Heart left ventricle (tissue), 16 donors: Measurements from ENCODE around the gene TUNAR. TPM values are rescaled to one million over a fixed set of nuclear protein-coding genes. Genes with fewer than 3 reads are reported as not detected.

Source experiments
- ATAC-seq, 4 donors: fragments of 200-7000 bp; cut with Tn5 transposase; one replicate each; pipeline ENCODE4 v1.9.1; 2020 to 2022; ENCODE audit warnings: moderate library complexity in 4 of 4, mild to moderate bottlenecking in 3 of 4, moderate number of reproducible peaks in 1 of 4
- DNase-seq, 5 donors: peaks; one replicate each; pipeline ENCODE4 v3.0.0-alpha.2; 2020
- H3K27ac ChIP-seq, 12 donors: fragments of 200-600 bp; sonication (generic) in 4 of 12; one replicate each; pipeline versions ENCODE4 v1.5.0 to v1.8.0; 2016 to 2022; ENCODE audit warnings: mild to moderate bottlenecking in 2 of 12
- H3K27me3 ChIP-seq, 9 donors: fragments of 200-600 bp; sonication (generic) in 2 of 9; one replicate each; pipeline versions ENCODE4 v1.5.1 to v1.8.0; 2016 to 2022; ENCODE audit warnings: mild to moderate bottlenecking in 3 of 9
- H3K36me3 ChIP-seq, 9 donors: fragments of 200-600 bp; sonication (generic) in 2 of 9; one replicate each; pipeline versions ENCODE4 v1.5.0 to v1.8.0; 2018 to 2022; ENCODE audit warnings: mild to moderate bottlenecking in 2 of 9
- H3K4me1 ChIP-seq, 12 donors: fragments of 200-600 bp; sonication (generic) in 4 of 12; one replicate each; pipeline versions ENCODE4 v1.5.0 to v1.8.0; 2016 to 2022; ENCODE audit warnings: mild to moderate bottlenecking in 3 of 12
- H3K4me3 ChIP-seq, 12 donors: fragments of 200-600 bp; sonication (generic) in 4 of 12; one replicate each; pipeline versions ENCODE4 v1.5.0 to v1.8.0; 2017 to 2022; ENCODE audit warnings: mild to moderate bottlenecking in 9 of 12, moderate library complexity in 4 of 12
- H3K9me3 ChIP-seq, 12 donors: fragments of 200-600 bp; sonication (generic) in 4 of 12; one replicate each; pipeline versions ENCODE4 v1.5.0 to v1.8.0; 2016 to 2022; ENCODE audit warnings: mild to moderate bottlenecking in 1 of 12
- POLR2A ChIP-seq, 2 donors: fragments of 450-650 bp; IDR thresholded peaks; one replicate each; pipeline ENCODE4 v1.6.1; 2017; ENCODE audit warnings: antibody characterized with exemption in 2 of 2, mild to moderate bottlenecking in 2 of 2, moderate library complexity in 2 of 2
- WGBS, 4 donors: extraction: QIAGEN DNeasy Blood & Tissue Kit in 2 of 4; methylation state at CpG; one replicate each; pipeline versions ENCODE4 v1.1.5 to v1.1.7; 2013 to 2018; 5-methylcytosine and 5-hydroxymethylcytosine counted together
- intact Hi-C, 10 donors: fragments of 100-400 bp; cut with DNase I; formaldehyde crosslinking; loops; one replicate each; pipeline versions ENCODE4 v1.11.1 to v1.14.2; 2022
- polyA plus RNA-seq, 2 donors: library from polyadenylated mRNA; stranded (reverse); fragments of 200-250 nt; gene quantifications; one replicate each; pipeline ENCODE4 v1.2.3, GENCODE V29; 2013
- total RNA-seq, 9 donors: library from RNA; depleted of rRNA in 2 of 9; stranded (reverse); fragments of >200 nt in 2 of 9; fragmentation: NEBNext Ultra II Directional in 3 of 9; extraction: Animal tissue kit (Norgen Biotek cat#: 25700) in 3 of 9; gene quantifications; one replicate each; pipeline versions ENCODE4 v1.1.0 to v1.2.4, GENCODE V29; 2016 to 2023
- TF ChIP-seq, protein P1 (sequence below), 12 donors: fragments of 200-600 bp; sonication (generic) in 4 of 12; IDR thresholded peaks; one replicate each; pipeline versions ENCODE4 v1.5.0 to v1.8.0; 2018 to 2022; ENCODE audit warnings: antibody characterized with exemption in 12 of 12, mild to moderate bottlenecking in 5 of 12
- donor health status: ischemic (EF 13 %, LVEDD 7.1; RV severe dilation, severe dysfunction).
- donor health status: healthy with polysubstance abuse.
- donor health status: DM: no; HTN: yes; CAD: no.
- donor health status: DM: no; HTN: no; CAD: no.
- donor health status: ischemic (EF 25% LVEDD 6.9; RV normal size, moderate dysfunction).
- donor health status: ischemic (EF 25% LVEDD 5.7; RV mildly dilated, moderate dysfunction).
- donor health status: healthy.
- donor health status: DM: yes; HTN: yes; CAD: no.
- donor health status: ischemic (EF 35%, LVEDD 5.7; RV mildly dilated, moderate dysfunction).
- donor health status: nonischemic (EF 11% LVEDD 7.7; RV severe dilation, severe dysfunction).
- donor health status: DM: yes; HTN: yes; CAD: no.
- donor health status: PGD.
- donor health status: ischemic (EF 29% LVEDD 5.4; RV normal size, mild dysfunction).
- donor health status: nonischemic (EF 23%, LVEDD 6.1; RV moderate dilation, normal function).

TUNAR gene
- total and polyA plus RNA-seq, 11 donors = not detected

DNA sequence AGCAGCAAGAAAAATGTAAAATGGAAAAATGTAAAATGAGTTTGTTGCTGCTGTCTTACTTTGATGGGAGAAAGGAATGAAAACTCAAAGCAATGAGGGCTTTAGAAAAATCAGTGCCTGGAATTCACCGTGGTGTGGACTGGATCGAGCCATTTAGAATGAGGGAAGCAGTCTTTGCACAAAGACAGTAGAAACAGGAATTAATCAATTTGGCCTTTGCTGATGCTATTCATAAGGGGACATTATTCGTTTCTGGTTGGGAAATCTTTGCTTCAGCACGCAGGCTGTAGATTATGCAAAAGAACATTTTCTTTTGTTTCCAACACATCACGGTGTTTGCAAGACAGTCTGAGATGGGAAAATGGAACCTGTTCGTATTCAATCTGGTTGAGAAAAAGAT is 6.9 kb upstream of the TUNAR start:
- peaks cover 0 to 9% (median 0%) of the 10 kb centered on the region in 12 donors for H3K9me3 ChIP-seq
- no peaks in the 10 kb centered on the region for H3K36me3 ChIP-seq
- 73 to 79% (median 78%) methylated on average over 6 of the region's 6 CpGs for whole genome bisulfite sequencing, 4 donors
- TF ChIP-seq, protein P1, sequence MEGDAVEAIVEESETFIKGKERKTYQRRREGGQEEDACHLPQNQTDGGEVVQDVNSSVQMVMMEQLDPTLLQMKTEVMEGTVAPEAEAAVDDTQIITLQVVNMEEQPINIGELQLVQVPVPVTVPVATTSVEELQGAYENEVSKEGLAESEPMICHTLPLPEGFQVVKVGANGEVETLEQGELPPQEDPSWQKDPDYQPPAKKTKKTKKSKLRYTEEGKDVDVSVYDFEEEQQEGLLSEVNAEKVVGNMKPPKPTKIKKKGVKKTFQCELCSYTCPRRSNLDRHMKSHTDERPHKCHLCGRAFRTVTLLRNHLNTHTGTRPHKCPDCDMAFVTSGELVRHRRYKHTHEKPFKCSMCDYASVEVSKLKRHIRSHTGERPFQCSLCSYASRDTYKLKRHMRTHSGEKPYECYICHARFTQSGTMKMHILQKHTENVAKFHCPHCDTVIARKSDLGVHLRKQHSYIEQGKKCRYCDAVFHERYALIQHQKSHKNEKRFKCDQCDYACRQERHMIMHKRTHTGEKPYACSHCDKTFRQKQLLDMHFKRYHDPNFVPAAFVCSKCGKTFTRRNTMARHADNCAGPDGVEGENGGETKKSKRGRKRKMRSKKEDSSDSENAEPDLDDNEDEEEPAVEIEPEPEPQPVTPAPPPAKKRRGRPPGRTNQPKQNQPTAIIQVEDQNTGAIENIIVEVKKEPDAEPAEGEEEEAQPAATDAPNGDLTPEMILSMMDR (IDR thresholded peaks at IDR 0.05) = no peak
- no peak for TF ChIP-seq POLR2A (IDR thresholded peaks at IDR 0.05)
- H3K27me3 ChIP-seq = peaks cover 3 to 44% (median 10%) of the 10 kb centered on the region in 9 donors
- H3K27ac ChIP-seq = no peak overlapping the region
- ATAC-seq (no peak), DNase-seq (no peak)
- H3K4me1 ChIP-seq = no peaks in the 10 kb centered on the region
- intact Hi-C loops = no loop called here
- H3K4me3 ChIP-seq = no peak overlapping the region

DNA sequence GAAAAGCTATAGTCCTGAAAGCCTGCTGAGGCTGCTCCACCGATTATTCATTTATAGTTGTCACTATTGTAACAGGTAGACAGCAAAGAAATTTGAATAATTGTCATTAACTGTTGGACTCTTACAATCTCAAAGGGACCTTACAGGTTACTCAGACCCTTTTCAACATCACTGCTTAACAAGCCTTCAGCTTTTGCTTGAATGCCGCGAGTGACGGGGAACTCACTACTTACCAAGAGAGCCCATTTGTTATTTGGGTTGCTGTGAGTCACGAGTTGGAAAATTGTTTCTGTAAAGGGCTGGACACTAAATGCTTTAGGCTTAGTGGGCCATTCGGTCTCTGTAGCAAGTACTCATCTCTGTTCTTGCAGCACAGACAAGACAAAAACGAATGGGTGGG is 5.9 kb upstream of the TUNAR start:
- intact Hi-C loops = no loop called here
- WGBS, 4 donors = 79 to 89% (median 86%) methylated on average over 7 of the region's 7 CpGs
- no peak for ATAC-seq

DNA sequence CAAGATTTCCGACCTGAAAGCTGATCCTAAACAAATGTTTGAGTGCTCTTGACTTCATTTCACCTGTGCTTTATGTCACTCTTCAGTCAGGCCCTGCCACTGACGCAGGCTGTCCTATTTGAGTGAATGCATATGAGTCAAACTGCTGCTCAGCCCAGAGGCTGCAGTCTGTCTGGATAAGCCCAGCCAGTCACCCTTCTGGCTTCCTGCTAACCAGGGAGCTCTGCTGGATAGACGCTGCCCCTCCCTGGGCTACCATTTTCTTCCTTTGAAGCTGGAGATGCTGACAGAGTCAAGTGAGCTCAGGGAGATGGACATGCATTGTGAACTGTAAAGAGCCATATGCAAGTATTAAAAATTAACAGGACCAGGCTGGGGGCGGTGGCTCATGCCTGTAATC is 5.1 kb upstream of the TUNAR start:
- intact Hi-C loops = no loop called here
- DNase-seq (no peak), ATAC-seq (no peak)
- Histone ChIP-seq H3K4me3 (no peak overlapping the region), H3K4me1 (peaks cover 0 to 9% (median 1%) of the 10 kb centered on the region in 12 donors), H3K27ac (no peak overlapping the region), H3K36me3 (no peaks in the 10 kb centered on the region), H3K9me3 (peaks cover 0 to under 1% (median 0%) of the 10 kb centered on the region in 12 donors), H3K27me3 (peaks cover 10 to 53% (median 28%) of the 10 kb centered on the region in 9 donors)
- 26 to 35% (median 31%) methylated on average over 4 of the region's 4 CpGs for WGBS, 4 donors
- TF ChIP-seq POLR2A (IDR thresholded peaks at IDR 0.05) = no peak
- TF ChIP-seq, protein P1 (IDR thresholded peaks at IDR 0.05) = no peak

More for the DNA sequence above, 5.9 kb upstream of the TUNAR start:
- Histone ChIP-seq H3K4me1 (peaks cover 0 to 1% (median 0%) of the 10 kb centered on the region in 12 donors), H3K27me3 (peaks cover 8 to 53% (median 20%) of the 10 kb centered on the region in 9 donors), H3K9me3 (peaks cover 0 to 9% (median 0%) of the 10 kb centered on the region in 12 donors), H3K36me3 (no peaks in the 10 kb centered on the region), H3K4me3 (no peak overlapping the region), H3K27ac (no peak overlapping the region)
- no peak for TF ChIP-seq POLR2A (IDR thresholded peaks at IDR 0.05)
- TF ChIP-seq, protein P1 (IDR thresholded peaks at IDR 0.05) = no peak
- DNase-seq = no peak

DNA sequence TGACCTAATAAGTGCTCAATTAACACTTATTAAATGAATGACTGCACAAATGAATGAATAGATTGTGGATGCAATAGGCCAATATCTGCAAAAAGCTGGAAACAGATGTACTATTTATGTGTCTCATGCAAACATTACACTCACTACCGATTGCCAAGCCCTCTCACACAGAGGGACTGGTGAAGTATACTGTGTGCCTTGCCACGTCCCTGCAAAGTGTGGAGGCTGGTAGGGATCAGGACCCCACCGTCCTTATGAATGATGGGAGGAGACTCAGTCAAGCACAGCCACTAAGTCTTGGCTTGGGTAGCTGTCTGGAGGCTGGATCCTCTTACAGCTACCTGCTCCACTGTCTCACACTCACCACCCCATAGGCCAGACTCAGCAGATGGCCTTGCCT is 3.9 kb upstream of the TUNAR start:
- intact Hi-C loops = no loop called here
- H3K27me3 ChIP-seq = peaks cover 18 to 65% (median 40%) of the 10 kb centered on the region in 9 donors
- peaks cover 0 to 15% (median 3%) of the 10 kb centered on the region in 12 donors for H3K4me1 ChIP-seq
- DNase-seq (no peak), ATAC-seq (no peak)
- no peak overlapping the region for H3K4me3 ChIP-seq
- no peaks in the 10 kb centered on the region for H3K36me3 ChIP-seq
- no peak overlapping the region for H3K27ac ChIP-seq
- H3K9me3 ChIP-seq = no peaks in the 10 kb centered on the region
- no peak for TF ChIP-seq POLR2A (IDR thresholded peaks at IDR 0.05)
- TF ChIP-seq, protein P1 (IDR thresholded peaks at IDR 0.05) = no peak
- WGBS, 4 donors = 53 to 59% (median 59%) methylated on average over 3 of the region's 3 CpGs
